ENCODE measurements around the gene LATS2.

DNA sequence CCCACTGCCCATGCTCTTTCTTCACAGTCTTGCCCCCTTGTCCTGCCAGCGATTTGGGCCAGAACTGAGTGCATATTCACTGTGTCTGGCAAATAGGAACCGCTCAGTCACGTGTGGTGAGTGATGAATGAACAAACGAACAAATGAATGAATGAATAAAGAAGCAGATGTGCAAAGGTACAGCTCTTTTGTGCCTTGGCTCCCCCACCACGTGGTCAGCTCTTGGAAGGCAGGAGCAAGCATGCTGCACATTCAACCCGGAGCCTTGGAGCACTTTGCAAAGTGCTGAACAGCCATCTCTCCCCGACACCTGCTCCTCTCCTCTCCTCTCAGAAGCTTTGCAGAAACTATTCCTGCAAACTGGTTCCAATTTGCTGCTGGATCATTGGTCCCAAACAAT, 52.4 kb downstream of the LATS2 start:
- no peak for TF ChIP-seq ISL1 (CRISPR knock-in tag; IDR thresholded peaks at IDR 0.05)
- TF ChIP-seq ZFP30 (CRISPR knock-in tag; IDR thresholded peaks at IDR 0.05) = no peak
- no peak for TF ChIP-seq ZC3H10 (CRISPR knock-in tag; IDR thresholded peaks at IDR 0.05)
- TF ChIP-seq, protein P1, sequence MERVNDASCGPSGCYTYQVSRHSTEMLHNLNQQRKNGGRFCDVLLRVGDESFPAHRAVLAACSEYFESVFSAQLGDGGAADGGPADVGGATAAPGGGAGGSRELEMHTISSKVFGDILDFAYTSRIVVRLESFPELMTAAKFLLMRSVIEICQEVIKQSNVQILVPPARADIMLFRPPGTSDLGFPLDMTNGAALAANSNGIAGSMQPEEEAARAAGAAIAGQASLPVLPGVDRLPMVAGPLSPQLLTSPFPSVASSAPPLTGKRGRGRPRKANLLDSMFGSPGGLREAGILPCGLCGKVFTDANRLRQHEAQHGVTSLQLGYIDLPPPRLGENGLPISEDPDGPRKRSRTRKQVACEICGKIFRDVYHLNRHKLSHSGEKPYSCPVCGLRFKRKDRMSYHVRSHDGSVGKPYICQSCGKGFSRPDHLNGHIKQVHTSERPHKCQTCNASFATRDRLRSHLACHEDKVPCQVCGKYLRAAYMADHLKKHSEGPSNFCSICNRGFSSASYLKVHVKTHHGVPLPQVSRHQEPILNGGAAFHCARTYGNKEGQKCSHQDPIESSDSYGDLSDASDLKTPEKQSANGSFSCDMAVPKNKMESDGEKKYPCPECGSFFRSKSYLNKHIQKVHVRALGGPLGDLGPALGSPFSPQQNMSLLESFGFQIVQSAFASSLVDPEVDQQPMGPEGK (CRISPR knock-in tag; IDR thresholded peaks at IDR 0.05; ENCODE audit: borderline replicate concordance) = no peak
- no peak for TF ChIP-seq CREB5 (CRISPR knock-in tag; IDR thresholded peaks at IDR 0.05; ENCODE audit: low read depth)
- no peak for TF ChIP-seq OSR1 (CRISPR knock-in tag; IDR thresholded peaks at IDR 0.05)
- no peak for TF ChIP-seq TOX (CRISPR knock-in tag; IDR thresholded peaks at IDR 0.05; ENCODE audit: borderline replicate concordance)
- TF ChIP-seq ZFP3 (CRISPR knock-in tag; IDR thresholded peaks at IDR 0.05) = no peak
- no peak for TF ChIP-seq GLIS3 (CRISPR knock-in tag; IDR thresholded peaks at IDR 0.05)
- no peak for TF ChIP-seq BACH2 (CRISPR knock-in tag; IDR thresholded peaks at IDR 0.05; ENCODE audit: borderline replicate concordance)
- no peak for TF ChIP-seq SNAI2 (CRISPR knock-in tag; IDR thresholded peaks at IDR 0.05)
- no peak for TF ChIP-seq TCF4 (CRISPR knock-in tag; IDR thresholded peaks at IDR 0.05; ENCODE audit: borderline replicate concordance)
- TF ChIP-seq RARB (CRISPR knock-in tag; IDR thresholded peaks at IDR 0.05) = no peak

All from SK-N-SH treated with all-trans-retinoic acid at 6 μM for 48 hours (cell line).